Parathyroid adenoma (tissue), 2 donors: ENCODE data around the gene TAF1D.
A peak's percentile ranks its signal among the peaks of the same experiment; 100 is the strongest.

Experiments used
- H2AFZ ChIP-seq: fragments of 300-600 bp; sonication (generic); one replicate; pipeline ENCODE4 v1.7.0; 2017; ENCODE audit warnings: antibody characterized with exemption, mild to moderate bottlenecking
- H3K27ac ChIP-seq: fragments of 300-600 bp; sonication (generic); one replicate; pipeline ENCODE4 v1.7.0; 2017
- H3K27me3 ChIP-seq: fragments of 300-600 bp; sonication (generic); one replicate; pipeline ENCODE4 v1.7.0; 2017; ENCODE audit warnings: low read length; ENCODE audit not compliant: control insufficient read depth, insufficient read depth
- H3K36me3 ChIP-seq: fragments of 300-600 bp; sonication (generic); one replicate; pipeline ENCODE4 v1.7.0; 2017; ENCODE audit warnings: low read length; ENCODE audit not compliant: control insufficient read depth, insufficient read depth
- H3K4me1 ChIP-seq: fragments of 300-600 bp; sonication (generic); one replicate; pipeline ENCODE4 v1.7.0; 2017; ENCODE audit warnings: control low read depth
- H3K4me2 ChIP-seq: fragments of 300-600 bp; sonication (generic); one replicate; pipeline ENCODE4 v1.7.0; 2017; ENCODE audit warnings: low read length
- H3K4me3 ChIP-seq: fragments of 300-600 bp; sonication (generic); one replicate; pipeline ENCODE4 v1.7.0; 2017; ENCODE audit warnings: low read depth, low read length
- H3K79me2 ChIP-seq: fragments of 300-600 bp; sonication (generic); one replicate; pipeline ENCODE4 v1.7.0; 2017; ENCODE audit warnings: control low read depth
- H3K9ac ChIP-seq: fragments of 300-600 bp; sonication (generic); one replicate; pipeline ENCODE4 v1.7.0; 2017; ENCODE audit warnings: mild to moderate bottlenecking
- H3K9me3 ChIP-seq: fragments of 300-600 bp; sonication (generic); one replicate; pipeline ENCODE4 v1.7.0; 2017; ENCODE audit warnings: low read length; ENCODE audit not compliant: control insufficient read depth
- TF ChIP-seq, protein P1 (sequence below): fragments of 300-600 bp; sonication (generic); IDR thresholded peaks from one replicate; pipeline ENCODE4 v1.7.0; 2017; ENCODE audit warnings: antibody characterized with exemption, mild to moderate bottlenecking
- donor health status: primary hyperparathyroidism.

Gene TAF1D, protein sequence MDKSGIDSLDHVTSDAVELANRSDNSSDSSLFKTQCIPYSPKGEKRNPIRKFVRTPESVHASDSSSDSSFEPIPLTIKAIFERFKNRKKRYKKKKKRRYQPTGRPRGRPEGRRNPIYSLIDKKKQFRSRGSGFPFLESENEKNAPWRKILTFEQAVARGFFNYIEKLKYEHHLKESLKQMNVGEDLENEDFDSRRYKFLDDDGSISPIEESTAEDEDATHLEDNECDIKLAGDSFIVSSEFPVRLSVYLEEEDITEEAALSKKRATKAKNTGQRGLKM

DNA sequence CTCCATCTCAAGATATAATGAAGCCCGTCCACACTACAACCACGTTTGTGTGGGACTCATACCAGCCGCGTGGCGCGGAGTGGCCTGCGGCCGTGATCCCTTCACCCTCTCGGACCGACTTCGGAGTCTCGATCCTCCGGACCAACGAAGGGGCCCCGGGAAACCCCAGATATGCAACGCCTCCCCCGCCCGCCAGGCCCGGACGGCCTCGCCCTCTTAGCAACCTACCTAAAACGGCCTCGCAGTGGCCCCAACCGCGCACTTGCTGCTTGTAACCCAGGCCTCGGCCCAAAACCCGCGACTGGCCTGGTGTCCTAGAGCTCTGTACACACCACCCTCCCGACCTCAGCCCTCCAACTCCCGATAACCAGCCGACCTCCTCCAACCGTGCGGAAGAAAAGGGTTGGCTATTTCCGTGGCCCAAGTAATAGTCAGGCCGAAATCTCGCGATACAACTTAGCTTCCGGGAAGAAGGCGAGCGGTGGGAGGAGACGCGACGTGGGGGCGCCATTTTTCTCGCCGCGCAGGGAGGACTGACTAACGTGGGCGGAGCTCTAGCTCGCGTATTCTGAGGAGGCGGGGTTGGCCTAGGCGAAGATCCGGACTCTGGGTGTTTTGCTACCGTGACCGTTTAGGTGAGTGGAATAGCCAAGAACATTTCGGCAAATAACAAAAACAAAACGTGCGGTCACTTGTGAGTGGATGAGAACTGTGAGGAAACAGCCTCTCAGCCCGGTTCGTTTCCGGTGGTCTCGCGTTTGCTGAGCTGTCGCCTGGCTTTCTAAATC, at the start of gene TAF1D, which contains the start of gene C11orf54:
TAF1D (minus strand) TSS at position 402 of the 788 bp plus-strand sequence. CDS start 2,191 bp downstream, outside the sequence.
C11orf54 (plus strand) TSS at position 579 of the 788 bp plus-strand sequence. CDS start 5,722 bp downstream, outside the sequence.
- H3K4me3 ChIP-seq: peak within 1 kb of the TSS; percentile 87
- peaks cover 6% of the 10 kb centered on the region for H3K79me2 ChIP-seq
- H2AFZ ChIP-seq: peak within 1 kb of the TSS; percentile 89
- no peaks in the 10 kb centered on the region for H3K36me3 ChIP-seq
- H3K9me3 ChIP-seq: no peaks in the 10 kb centered on the region
- peak within 1 kb of the TSS; percentile 91 for H3K4me2 ChIP-seq
- H3K4me1 ChIP-seq: peaks cover 8% of the 10 kb centered on the region
- no peaks in the 10 kb centered on the region for H3K27me3 ChIP-seq
- H3K9ac ChIP-seq: peak within 1 kb of the TSS; percentile 46
- H3K27ac ChIP-seq: peak within 1 kb of the TSS; percentile 88
- TF ChIP-seq, protein P1, sequence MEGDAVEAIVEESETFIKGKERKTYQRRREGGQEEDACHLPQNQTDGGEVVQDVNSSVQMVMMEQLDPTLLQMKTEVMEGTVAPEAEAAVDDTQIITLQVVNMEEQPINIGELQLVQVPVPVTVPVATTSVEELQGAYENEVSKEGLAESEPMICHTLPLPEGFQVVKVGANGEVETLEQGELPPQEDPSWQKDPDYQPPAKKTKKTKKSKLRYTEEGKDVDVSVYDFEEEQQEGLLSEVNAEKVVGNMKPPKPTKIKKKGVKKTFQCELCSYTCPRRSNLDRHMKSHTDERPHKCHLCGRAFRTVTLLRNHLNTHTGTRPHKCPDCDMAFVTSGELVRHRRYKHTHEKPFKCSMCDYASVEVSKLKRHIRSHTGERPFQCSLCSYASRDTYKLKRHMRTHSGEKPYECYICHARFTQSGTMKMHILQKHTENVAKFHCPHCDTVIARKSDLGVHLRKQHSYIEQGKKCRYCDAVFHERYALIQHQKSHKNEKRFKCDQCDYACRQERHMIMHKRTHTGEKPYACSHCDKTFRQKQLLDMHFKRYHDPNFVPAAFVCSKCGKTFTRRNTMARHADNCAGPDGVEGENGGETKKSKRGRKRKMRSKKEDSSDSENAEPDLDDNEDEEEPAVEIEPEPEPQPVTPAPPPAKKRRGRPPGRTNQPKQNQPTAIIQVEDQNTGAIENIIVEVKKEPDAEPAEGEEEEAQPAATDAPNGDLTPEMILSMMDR: no peak

DNA sequence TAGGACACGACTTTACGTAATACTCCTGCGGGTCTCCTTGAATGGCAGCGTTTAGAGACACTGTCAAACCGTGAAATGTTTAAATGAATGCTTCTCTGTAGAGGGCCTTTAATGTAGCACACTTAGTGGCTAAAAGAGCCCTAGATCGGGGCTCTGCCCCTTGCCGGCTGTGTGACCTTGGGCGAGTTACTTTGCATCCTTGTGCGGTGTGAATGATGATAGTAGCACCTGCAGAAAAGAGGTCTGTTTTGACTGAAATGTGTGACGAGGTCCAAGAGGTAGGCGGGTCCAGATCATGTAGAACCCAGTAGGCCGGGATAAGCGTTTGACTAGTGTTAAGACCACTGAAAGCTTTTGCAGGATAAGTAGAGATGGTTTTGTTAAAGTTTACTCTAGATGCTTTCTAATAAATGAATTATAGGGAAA, 43.7 kb upstream of the TAF1D start:
- Histone ChIP-seq H3K4me3 (peak overlapping the region; percentile 78), H3K9me3 (no peaks in the 10 kb centered on the region), H3K79me2 (peaks cover 28% of the 10 kb centered on the region), H3K9ac (no peak overlapping the region), H2AFZ (peak overlapping the region; percentile 80), H3K4me1 (no peaks in the 10 kb centered on the region), H3K36me3 (no peaks in the 10 kb centered on the region), H3K4me2 (peak overlapping the region; percentile 83), H3K27ac (peak overlapping the region; percentile 89), H3K27me3 (no peaks in the 10 kb centered on the region)
- TF ChIP-seq, protein P1: no peak

DNA sequence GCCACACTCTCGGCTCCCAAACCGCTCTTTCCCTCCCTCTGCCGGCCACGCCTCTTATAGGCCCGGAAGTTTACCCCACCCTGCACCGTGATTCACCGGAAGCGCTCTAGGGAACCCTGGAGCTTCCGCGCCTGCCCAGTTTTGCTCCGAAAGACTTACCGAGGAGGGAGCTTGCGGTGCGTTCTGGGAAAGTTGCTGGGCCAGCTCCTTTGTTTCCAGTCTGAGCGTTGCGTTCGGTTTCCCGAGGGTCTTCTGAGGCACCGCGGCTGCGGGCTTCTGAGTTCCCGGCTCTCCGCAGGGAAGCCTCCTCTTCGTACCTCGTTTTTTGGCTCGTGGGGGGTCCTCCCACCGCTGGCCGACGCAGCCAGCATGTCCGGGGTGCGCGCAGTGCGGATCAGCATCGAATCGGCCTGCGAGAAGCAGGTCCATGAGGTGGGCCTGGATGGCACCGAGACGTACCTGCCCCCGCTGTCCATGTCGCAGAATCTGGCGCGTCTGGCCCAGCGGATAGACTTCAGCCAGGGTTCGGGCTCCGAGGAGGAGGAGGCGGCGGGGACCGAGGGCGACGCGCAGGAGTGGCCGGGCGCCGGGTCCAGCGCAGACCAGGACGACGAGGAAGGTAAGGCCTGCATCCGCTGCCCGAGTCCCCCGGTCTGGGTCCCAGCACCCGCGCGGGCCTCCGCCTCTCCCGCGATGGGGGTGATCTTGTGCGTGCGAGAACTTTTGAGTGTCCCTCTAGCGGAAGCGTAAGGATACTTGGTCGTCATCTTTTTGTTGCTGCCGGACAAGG, 43.0 kb upstream of the TAF1D start, which contains the start of gene MED17:
MED17 (plus strand) TSS at position 138 of the 790 bp plus-strand sequence; CDS start at position 370, 232 bp downstream.
- Histone ChIP-seq H3K27ac (peak within 1 kb of the TSS; percentile 89), H3K4me3 (peak within 1 kb of the TSS; percentile 78), H3K36me3 (no peaks in the 10 kb centered on the region), H3K9ac (peak within 1 kb of the TSS; percentile 77), H3K9me3 (no peaks in the 10 kb centered on the region), H3K27me3 (no peaks in the 10 kb centered on the region), H2AFZ (peak within 1 kb of the TSS; percentile 80), H3K4me1 (no peaks in the 10 kb centered on the region), H3K4me2 (peak within 1 kb of the TSS; percentile 83), H3K79me2 (peaks cover 28% of the 10 kb centered on the region)
- TF ChIP-seq, protein P1: peak; percentile 49

DNA sequence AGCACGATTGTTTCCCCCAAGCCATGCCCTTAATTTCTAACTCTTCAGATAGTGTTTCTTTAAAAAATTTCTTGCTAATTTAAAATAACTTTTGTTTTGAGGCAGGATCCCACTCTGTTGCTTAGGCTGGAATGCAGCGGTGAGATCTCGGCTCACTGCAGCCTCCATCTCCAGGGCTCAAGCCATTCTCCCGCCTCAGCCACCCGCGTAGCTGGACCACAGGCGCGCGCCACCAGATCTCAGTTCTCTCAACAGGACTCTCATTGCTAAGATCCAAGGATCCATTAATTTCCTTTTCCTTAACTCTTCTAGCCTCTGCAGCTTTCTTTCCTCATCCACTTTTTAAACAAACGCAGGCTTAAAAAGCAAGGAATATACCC, 42.5 kb upstream of the TAF1D start:
- peak overlapping the region; percentile 83 for H3K4me2 ChIP-seq
- no peaks in the 10 kb centered on the region for H3K4me1 ChIP-seq
- peaks cover 28% of the 10 kb centered on the region for H3K79me2 ChIP-seq
- TF ChIP-seq, protein P1: no peak
- H3K9ac ChIP-seq: no peak overlapping the region
- H3K36me3 ChIP-seq: no peaks in the 10 kb centered on the region
- H3K4me3 ChIP-seq: peak overlapping the region; percentile 78
- peak overlapping the region; percentile 80 for H2AFZ ChIP-seq
- peak overlapping the region; percentile 89 for H3K27ac ChIP-seq
- H3K27me3 ChIP-seq: no peaks in the 10 kb centered on the region
- H3K9me3 ChIP-seq: no peaks in the 10 kb centered on the region
